H9 (cell line): ENCODE results near the gene CHTF8. TPM values are rescaled to one million over a fixed set of nuclear protein-coding genes. Genes with fewer than 3 reads are reported as not detected.
A peak's percentile ranks its signal among the peaks of the same experiment; 100 is the strongest.

Experiments used
- DNase-seq: peaks from one replicate; pipeline ENCODE4 v3.0.0-alpha.2; 2017
- H2AFZ ChIP-seq: one replicate; pipeline ENCODE4 v1.6.1; 2013; ENCODE audit warnings: mild to moderate bottlenecking, low read length, control low read depth, moderate library complexity
- H2AK5ac ChIP-seq: 2 replicates; pipeline ENCODE4 v1.6.1; 2013; ENCODE audit warnings: low read length, control low read depth, mixed read lengths; ENCODE audit not compliant: insufficient read length
- H2BK120ac ChIP-seq: one replicate; pipeline ENCODE4 v1.6.1; 2013; ENCODE audit warnings: low read depth, mild to moderate bottlenecking, low read length, control low read depth, inconsistent platforms; ENCODE audit not compliant: poor library complexity, severe bottlenecking
- H2BK12ac ChIP-seq: 2 replicates; pipeline ENCODE4 v1.6.1; 2013; ENCODE audit warnings: low read length, control low read depth, mixed read lengths, low read depth; ENCODE audit not compliant: insufficient read length
- H2BK15ac ChIP-seq: 2 replicates; pipeline ENCODE4 v1.6.1; 2013; ENCODE audit warnings: low read depth, low read length, control low read depth
- H2BK20ac ChIP-seq: one replicate; pipeline ENCODE4 v1.6.1; 2013; ENCODE audit warnings: low read depth, mild to moderate bottlenecking, low read length, control low read depth, inconsistent platforms; ENCODE audit not compliant: poor library complexity, severe bottlenecking
- H2BK5ac ChIP-seq: 2 replicates; pipeline ENCODE4 v1.6.1; 2013; ENCODE audit warnings: low read length, control low read depth, mixed read lengths; ENCODE audit not compliant: insufficient read length
- H3K14ac ChIP-seq: 2 replicates; pipeline ENCODE4 v1.6.1; 2013; ENCODE audit warnings: low read length, control low read depth; ENCODE audit not compliant: insufficient read depth
- H3K18ac ChIP-seq: 2 replicates; pipeline ENCODE4 v1.6.1; 2013; ENCODE audit warnings: low read depth, mild to moderate bottlenecking, mixed read lengths, low read length, control low read depth; ENCODE audit not compliant: insufficient read length
- H3K23ac ChIP-seq: 2 replicates; pipeline ENCODE4 v1.6.1; 2013; ENCODE audit warnings: low read length, control low read depth, mixed read lengths, low read depth; ENCODE audit not compliant: insufficient read length
- H3K23me2 ChIP-seq: 2 replicates; pipeline ENCODE4 v1.6.1; 2013; ENCODE audit warnings: low read depth, mild to moderate bottlenecking, mixed read lengths, low read length, control low read depth; ENCODE audit not compliant: insufficient read length, poor library complexity, severe bottlenecking
- H3K27ac ChIP-seq: 2 replicates; pipeline ENCODE4 v1.5.1; 2013; ENCODE audit warnings: low read length, control low read depth, mixed read lengths, low read depth; ENCODE audit not compliant: insufficient read length
- H3K27me3 ChIP-seq: 2 replicates; pipeline ENCODE4 v1.6.1; 2013; ENCODE audit warnings: low read length, control low read depth, inconsistent platforms; ENCODE audit not compliant: insufficient read depth
- H3K4ac ChIP-seq: 2 replicates; pipeline ENCODE4 v1.6.1; 2013; ENCODE audit warnings: low read depth, mild to moderate bottlenecking, control low read depth, inconsistent platforms, low read length, moderate library complexity
- H3K4me1 ChIP-seq: 2 replicates; pipeline ENCODE4 v1.6.1; 2013; ENCODE audit warnings: low read length, control low read depth, inconsistent platforms; ENCODE audit not compliant: insufficient read depth
- H3K4me2 ChIP-seq: 2 replicates; pipeline ENCODE4 v1.6.1; 2013; ENCODE audit warnings: low read length, control low read depth, mixed read lengths; ENCODE audit not compliant: insufficient read length, insufficient read depth
- H3K56ac ChIP-seq: 2 replicates; pipeline ENCODE4 v1.6.1; 2013; ENCODE audit warnings: low read depth, mild to moderate bottlenecking, mixed read lengths, low read length, control low read depth; ENCODE audit not compliant: insufficient read length
- H3K79me1 ChIP-seq: 2 replicates; pipeline ENCODE4 v1.6.1; 2013; ENCODE audit warnings: low read depth, mild to moderate bottlenecking, moderate library complexity, low read length, control low read depth, inconsistent platforms; ENCODE audit not compliant: insufficient read depth, poor library complexity, severe bottlenecking
- H3K79me2 ChIP-seq: 2 replicates; pipeline ENCODE4 v1.6.1; 2013; ENCODE audit warnings: low read length, control low read depth, inconsistent platforms; ENCODE audit not compliant: insufficient read depth
- H3K9ac ChIP-seq: 2 replicates; pipeline ENCODE4 v1.6.1; 2013; ENCODE audit warnings: low read length, control low read depth, mixed read lengths; ENCODE audit not compliant: insufficient read length; ENCODE audit errors: extremely low read depth
- H3K9me3 ChIP-seq: one replicate; pipeline ENCODE4 v1.6.1; 2013; ENCODE audit warnings: low read depth, low read length, inconsistent platforms; ENCODE audit not compliant: control insufficient read depth
- H3T11ph ChIP-seq: one replicate; pipeline ENCODE4 v1.6.1; 2013; ENCODE audit warnings: mild to moderate bottlenecking, low read length, control low read depth, inconsistent platforms
- H4K20me1 ChIP-seq: one replicate; pipeline ENCODE4 v1.6.1; 2013; ENCODE audit not compliant: control insufficient read depth, insufficient read length, insufficient read depth
- H4K5ac ChIP-seq: 2 replicates; pipeline ENCODE4 v1.6.1; 2013; ENCODE audit warnings: low read depth, mild to moderate bottlenecking, mixed read lengths, low read length, control low read depth; ENCODE audit not compliant: insufficient read length
- H4K8ac ChIP-seq: replicated peaks from 2 replicates; pipeline ENCODE4 v1.6.1; 2013; ENCODE audit warnings: low read length, control low read depth, mixed read lengths, low read depth; ENCODE audit not compliant: insufficient read length
- H4K91ac ChIP-seq: 2 replicates; pipeline ENCODE4 v1.6.1; 2013; ENCODE audit warnings: low read depth, mild to moderate bottlenecking, moderate library complexity, mixed read lengths, low read length, control low read depth; ENCODE audit not compliant: insufficient read length
- H3K27ac Mint-ChIP-seq, 3 experiments: 2 replicates in 2 of 3; 3 replicates in 1 of 3; pipeline ENCODE4 v1.8.0; 2020 to 2021; ENCODE audit warnings: mixed read lengths in 3 of 3, mild to moderate bottlenecking in 1 of 3, moderate library complexity in 1 of 3
- H3K27me3 Mint-ChIP-seq: 2 replicates; pipeline ENCODE4 v1.8.0; 2021; ENCODE audit warnings: low read depth, mild to moderate bottlenecking, moderate library complexity, mixed read lengths
- H3K36me3 Mint-ChIP-seq, 3 experiments: 2 replicates in 2 of 3; 3 replicates in 1 of 3; pipeline ENCODE4 v1.8.0; 2020 to 2021; ENCODE audit warnings: low read depth in 3 of 3, mixed read lengths in 3 of 3; ENCODE audit not compliant: insufficient read depth in 1 of 3
- H3K4me1 Mint-ChIP-seq, 2 experiments: 2 replicates each; pipeline ENCODE4 v1.8.0; 2020; ENCODE audit warnings: mixed read lengths in 2 of 2
- H3K4me3 Mint-ChIP-seq, 2 experiments: 2 replicates in 1 of 2; 3 replicates in 1 of 2; pipeline ENCODE4 v1.8.0; 2020 to 2021; ENCODE audit warnings: mild to moderate bottlenecking in 2 of 2, mixed read lengths in 2 of 2, moderate library complexity in 1 of 2
- H3K9me3 Mint-ChIP-seq, 2 experiments: 2 replicates in 1 of 2; 3 replicates in 1 of 2; pipeline ENCODE4 v1.8.0; 2020; ENCODE audit warnings: mild to moderate bottlenecking in 2 of 2, mixed read lengths in 2 of 2, moderate library complexity in 1 of 2
- CTCF ChIP-seq: fragments of 200-600 bp; sonication (generic); conservative IDR thresholded peaks from 3 replicates; pipeline ENCODE4 v1.8.0; 2021; ENCODE audit warnings: antibody characterized with exemption, mild to moderate bottlenecking
- WGBS: extraction: QIAGEN DNeasy Blood & Tissue Kit; methylation state at CpG from one replicate; pipeline ENCODE4 v1.1.7; 2013; ENCODE audit warnings: missing lambda C conversion rate, low lambda C conversion rate, mixed read lengths; ENCODE audit not compliant: insufficient read length; ENCODE audit errors: extremely low coverage; 5-methylcytosine and 5-hydroxymethylcytosine counted together
- total RNA-seq: library from RNA; stranded (reverse); gene quantifications from 2 replicates; pipeline ENCODE4 v1.2.1, GENCODE V29; 2021

CHTF8 gene
- total RNA-seq, 1 experiment from 2014 or later: 168 TPM

GRCh38 chr16:69072640-69072974, 59.8 kb downstream of the CHTF8 start:
- Histone ChIP-seq H3K18ac (no peak overlapping the region), H2BK5ac (no peak overlapping the region), H2BK15ac (no peak overlapping the region), H3T11ph (no peak overlapping the region), H2AK5ac (no peak overlapping the region), H3K27me3 (no peaks in the 10 kb centered on the region), H3K56ac (no peak overlapping the region), H4K20me1 (no peaks in the 10 kb centered on the region), H3K79me1 (no peaks in the 10 kb centered on the region), H2BK120ac (no peak overlapping the region), H4K91ac (no peak overlapping the region), H3K79me2 (no peaks in the 10 kb centered on the region), H2BK12ac (no peak overlapping the region), H3K23me2 (no peaks in the 10 kb centered on the region), H4K5ac (no peak overlapping the region), H3K4me1 (peaks cover 18% of the 10 kb centered on the region; the same call in 1 of the 2 replicates), H3K23ac (no peak overlapping the region), H4K8ac (no peak overlapping the region), H3K9ac (no peak overlapping the region), H2AFZ (no peak overlapping the region), H3K27ac (peak overlapping the region; percentile 13), H3K9me3 (no peaks in the 10 kb centered on the region), H2BK20ac (no peak overlapping the region), H3K4me2 (peak overlapping the region; percentile 18), H3K14ac (no peak overlapping the region), H3K4ac (no peak overlapping the region)
- TF ChIP-seq CTCF: no peak
- 0 out of 7 replicates have a peak, but pooled peaks cover 0 to 2% (median 0%) of the 10 kb centered on the region in 3 experiments for H3K36me3 Mint-ChIP-seq
- H3K4me3 Mint-ChIP-seq: peak overlapping the region; percentile 45 to 60; a peak in 4 of 5 replicates
- no peak for DNase-seq
- H3K27ac Mint-ChIP-seq: peak overlapping the region; percentile 18 to 90 (median 85); a peak in 5 of 7 replicates
- H3K4me1 Mint-ChIP-seq: peaks cover 36 to 44% of the 10 kb centered on the region in 2 experiments
- H3K27me3 Mint-ChIP-seq: peaks cover 5% of the 10 kb centered on the region
- no CpG with 5 or more reads among the region's 2 CpGs for WGBS
- H3K9me3 Mint-ChIP-seq: no peaks in the 10 kb centered on the region
